ENCODE results near the gene BAZ1B. TPM values are rescaled to one million over a fixed set of nuclear protein-coding genes. Genes with fewer than 3 reads are reported as not detected.

BAZ1B gene
- total RNA-seq, 1 experiment from 2014 or later: 66.3 TPM

- no peak for TF ChIP-seq CREB1 (CRISPR knock-in tag; IDR thresholded peaks at IDR 0.05)
- CTCF ChIA-PET: no interaction called here
- Mint-ChIP-seq H3K36me3 (peaks cover 75% of the 10 kb centered on the region), H3K4me1 (peaks cover 16% of the 10 kb centered on the region), H3K27ac (no peak overlapping the region), H3K4me3 (no peak overlapping the region), H3K27me3 (ENCODE audit: low read depth) (no peaks in the 10 kb centered on the region), H3K9me3 (no peaks in the 10 kb centered on the region)
- DNase-seq (ENCODE audit: low spot score): no peak
- POLR2A ChIA-PET: no interaction called here
- ATAC-seq: no peak
These were observed 43.5 kb downstream of the BAZ1B start for GRCh38 chr7:73478549-73478948.

- no peak for ATAC-seq
- no peak for TF ChIP-seq MXD4 (CRISPR knock-in tag; IDR thresholded peaks at IDR 0.05; ENCODE audit: borderline replicate concordance)
- no peak for TF ChIP-seq NR3C1 (CRISPR knock-in tag; conservative IDR thresholded peaks at IDR 0.05; ENCODE audit: low read depth)
- TF ChIP-seq JUN (CRISPR knock-in tag; IDR thresholded peaks at IDR 0.05): no peak
- no peak for TF ChIP-seq ARID4B (CRISPR knock-in tag; IDR thresholded peaks at IDR 0.05; ENCODE audit: borderline replicate concordance)
- TF ChIP-seq TEAD4 (CRISPR knock-in tag; IDR thresholded peaks at IDR 0.05): no peak
- TF ChIP-seq IRF1 (CRISPR knock-in tag; IDR thresholded peaks at IDR 0.05): no peak
- TF ChIP-seq MYBL2 (CRISPR knock-in tag; IDR thresholded peaks at IDR 0.05): no peak
- no peak for TF ChIP-seq ERG (CRISPR knock-in tag; IDR thresholded peaks at IDR 0.05)
- no peak for TF ChIP-seq ZMAT4 (CRISPR knock-in tag; IDR thresholded peaks at IDR 0.05)
- TF ChIP-seq ELF4 (CRISPR knock-in tag; IDR thresholded peaks at IDR 0.05; ENCODE audit: low read depth): no peak
- no peak for TF ChIP-seq ZNF232 (CRISPR knock-in tag; IDR thresholded peaks at IDR 0.05)
- no peak for TF ChIP-seq USF2 (CRISPR knock-in tag; IDR thresholded peaks at IDR 0.05)
- TF ChIP-seq FOXP4 (CRISPR knock-in tag; IDR thresholded peaks at IDR 0.05): no peak
- TF ChIP-seq ZNF396 (CRISPR knock-in tag; IDR thresholded peaks at IDR 0.05; ENCODE audit: borderline replicate concordance): no peak
- TF ChIP-seq HMGA2 (CRISPR knock-in tag; IDR thresholded peaks at IDR 0.05): no peak
- no peak for TF ChIP-seq ZNF416 (CRISPR knock-in tag; IDR thresholded peaks at IDR 0.05)
- TF ChIP-seq USF1 (CRISPR knock-in tag; IDR thresholded peaks at IDR 0.05): no peak
- no peak for TF ChIP-seq ZBTB21 (CRISPR knock-in tag; IDR thresholded peaks at IDR 0.05; ENCODE audit: borderline replicate concordance)
- no peak for TF ChIP-seq NR2C2 (CRISPR knock-in tag; IDR thresholded peaks at IDR 0.05)
- Mint-ChIP-seq H3K27me3 (ENCODE audit: low read depth) (no peaks in the 10 kb centered on the region), H3K9me3 (no peaks in the 10 kb centered on the region), H3K4me1 (peaks cover 9% of the 10 kb centered on the region), H3K4me3 (no peak overlapping the region), H3K36me3 (peaks cover 67% of the 10 kb centered on the region), H3K27ac (no peak overlapping the region)
- no peak for DNase-seq (ENCODE audit: low spot score)
- ChIA-PET POLR2A (no interaction called here), CTCF (interaction anchor here (0.6 kb wide), 2 partner anchors 38 to 257 kb away, joined by 3 read pairs; no protein-coding TSS in a partner anchor)
These were observed 44.7 kb downstream of the BAZ1B start for GRCh38 chr7:73477376-73477775.

Data from WTC11 (cell line).